ENCODE results near the gene KCNA10.

KCNA10 gene

DNA sequence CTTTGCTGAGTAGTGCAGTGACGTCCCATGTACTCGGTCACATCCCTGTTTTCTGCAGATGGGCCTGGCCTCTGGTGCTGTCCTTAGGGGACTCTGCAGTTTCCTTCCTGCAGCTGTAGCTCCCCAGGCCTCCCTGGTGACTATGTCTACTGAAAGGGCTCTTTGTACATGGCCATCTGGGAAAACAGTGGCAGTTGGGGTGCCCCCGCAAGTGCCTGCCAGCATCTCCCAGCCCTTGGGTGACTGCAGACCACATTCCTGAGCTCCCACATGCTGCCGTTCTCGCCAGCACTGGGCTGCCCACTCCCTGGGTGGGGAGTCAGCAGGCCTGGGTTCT is 37.5 kb upstream of the KCNA10 start:
- no peak overlapping the region for H3K4me3 ChIP-seq (replicated peaks; ENCODE audit: low read depth, low read length)
- TF ChIP-seq, protein P1, sequence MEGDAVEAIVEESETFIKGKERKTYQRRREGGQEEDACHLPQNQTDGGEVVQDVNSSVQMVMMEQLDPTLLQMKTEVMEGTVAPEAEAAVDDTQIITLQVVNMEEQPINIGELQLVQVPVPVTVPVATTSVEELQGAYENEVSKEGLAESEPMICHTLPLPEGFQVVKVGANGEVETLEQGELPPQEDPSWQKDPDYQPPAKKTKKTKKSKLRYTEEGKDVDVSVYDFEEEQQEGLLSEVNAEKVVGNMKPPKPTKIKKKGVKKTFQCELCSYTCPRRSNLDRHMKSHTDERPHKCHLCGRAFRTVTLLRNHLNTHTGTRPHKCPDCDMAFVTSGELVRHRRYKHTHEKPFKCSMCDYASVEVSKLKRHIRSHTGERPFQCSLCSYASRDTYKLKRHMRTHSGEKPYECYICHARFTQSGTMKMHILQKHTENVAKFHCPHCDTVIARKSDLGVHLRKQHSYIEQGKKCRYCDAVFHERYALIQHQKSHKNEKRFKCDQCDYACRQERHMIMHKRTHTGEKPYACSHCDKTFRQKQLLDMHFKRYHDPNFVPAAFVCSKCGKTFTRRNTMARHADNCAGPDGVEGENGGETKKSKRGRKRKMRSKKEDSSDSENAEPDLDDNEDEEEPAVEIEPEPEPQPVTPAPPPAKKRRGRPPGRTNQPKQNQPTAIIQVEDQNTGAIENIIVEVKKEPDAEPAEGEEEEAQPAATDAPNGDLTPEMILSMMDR (IDR thresholded peaks at IDR 0.05; ENCODE audit: low read depth, low read length, missing control alignments), result no peak
- DNase-seq (ENCODE audit: extremely low read depth, low read depth), result no peak

DNA sequence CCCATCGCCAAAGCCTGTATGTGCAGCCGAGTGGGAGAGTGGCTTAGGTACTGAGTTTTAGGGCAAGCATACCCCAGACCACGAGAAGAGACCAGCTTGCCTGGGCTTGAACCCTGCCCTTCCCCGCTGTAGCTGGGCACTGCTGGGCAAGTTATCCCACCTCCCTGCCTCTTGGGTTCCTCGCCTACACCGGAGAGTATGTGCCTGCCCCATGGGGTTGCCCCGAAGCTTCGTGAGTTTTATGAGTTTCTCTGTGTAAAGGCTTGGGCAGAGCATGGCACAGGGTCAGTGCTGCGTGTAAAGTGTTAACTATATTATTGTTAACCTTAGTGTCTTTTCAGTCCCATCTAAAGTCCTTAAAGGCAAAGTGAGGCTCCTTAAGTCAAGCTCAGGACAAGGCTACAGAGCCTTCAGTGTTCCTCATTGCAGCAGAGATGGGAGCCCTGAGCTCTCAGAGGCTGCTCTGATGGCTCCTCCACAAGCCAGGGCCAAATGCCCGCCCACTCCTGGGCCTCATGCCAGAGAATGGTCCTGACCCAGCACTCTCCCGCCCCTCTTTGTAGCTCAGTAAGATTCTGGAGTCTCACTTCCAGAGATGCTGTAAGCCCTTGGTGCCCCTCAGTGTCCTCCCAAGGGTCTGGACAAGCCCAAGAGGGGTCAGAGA is 37.0 kb upstream of the KCNA10 start:
- no peak for DNase-seq (ENCODE audit: extremely low read depth, low read depth)
- TF ChIP-seq, protein P1 (IDR thresholded peaks at IDR 0.05; ENCODE audit: low read depth, low read length, missing control alignments), result no peak
- no peak overlapping the region for H3K4me3 ChIP-seq (replicated peaks; ENCODE audit: low read depth, low read length)

DNA sequence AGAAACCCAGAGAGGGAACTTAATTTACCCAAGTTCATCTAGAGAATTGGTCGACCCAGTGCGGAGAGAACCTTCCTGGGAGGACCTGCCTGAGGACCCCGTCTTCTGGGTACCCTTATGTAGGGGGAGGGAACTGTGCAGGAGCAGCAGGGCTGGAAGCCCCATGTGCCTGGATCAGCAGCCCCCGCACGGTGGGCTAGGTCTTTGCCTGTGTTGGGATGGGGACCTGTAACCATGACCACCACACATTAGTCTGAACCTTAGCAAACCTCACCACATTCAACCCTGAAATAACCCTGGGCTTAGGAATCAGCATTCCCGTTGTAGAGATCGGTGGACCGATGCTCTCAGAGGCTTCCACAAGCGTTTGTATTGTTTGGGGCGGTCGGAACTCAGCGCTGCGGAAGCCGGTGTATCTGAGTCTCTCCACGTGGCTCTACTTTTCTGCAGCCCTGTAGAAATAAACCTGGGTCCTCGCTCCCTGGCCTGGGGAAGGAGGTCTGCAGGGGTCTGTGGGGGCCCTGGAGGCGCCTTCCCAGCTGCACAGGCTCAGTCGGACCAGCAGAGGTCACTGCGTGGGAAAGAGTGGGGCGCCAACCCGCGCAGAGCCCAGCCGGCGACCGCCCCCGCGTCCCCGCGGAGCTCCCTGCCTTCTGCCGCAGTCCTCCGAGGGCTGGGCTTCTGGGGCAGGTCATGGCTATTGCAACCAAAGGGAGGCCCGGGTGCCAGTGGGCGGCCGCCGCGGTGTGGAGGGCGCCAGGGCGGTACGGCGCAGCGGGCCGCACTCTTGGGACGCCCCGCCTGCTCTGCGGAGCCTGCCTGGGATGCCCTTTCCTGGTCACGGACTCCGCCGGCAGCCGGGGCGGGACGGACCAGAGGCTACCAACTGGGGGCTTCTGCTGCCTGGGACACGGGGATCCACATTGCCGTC is 36.2 kb upstream of the KCNA10 start:
- no peak for DNase-seq (ENCODE audit: extremely low read depth, low read depth)
- H3K4me3 ChIP-seq (replicated peaks; ENCODE audit: low read depth, low read length), result no peak overlapping the region
- TF ChIP-seq, protein P1 (IDR thresholded peaks at IDR 0.05; ENCODE audit: low read depth, low read length, missing control alignments), result peak; percentile 52

DNA sequence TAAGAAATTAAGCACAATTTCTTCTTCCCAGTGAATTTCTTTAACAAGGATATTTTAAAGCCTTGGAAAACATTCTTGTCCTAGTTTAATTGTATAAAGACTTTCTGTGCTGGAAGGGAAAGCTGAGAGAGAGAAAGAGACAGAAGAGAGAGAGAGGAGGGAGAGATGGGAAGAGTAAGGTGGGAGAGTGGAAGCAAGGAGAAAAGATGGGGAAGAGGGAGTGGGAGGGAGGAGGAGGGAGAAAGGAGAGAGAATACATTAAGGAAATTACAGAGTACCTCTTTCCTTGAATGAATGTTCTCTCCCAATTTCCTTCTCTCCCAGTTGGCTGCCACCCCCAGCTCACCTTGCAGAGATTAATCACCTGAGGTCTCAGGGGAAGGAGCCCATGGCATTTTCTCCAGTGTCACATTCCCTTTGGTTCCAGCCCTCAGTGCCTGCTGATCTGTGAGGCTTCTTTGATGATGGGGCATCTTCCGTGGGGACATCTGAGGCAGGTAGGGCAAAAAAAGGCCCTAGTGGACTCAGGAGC is 32.4 kb upstream of the KCNA10 start:
- DNase-seq (ENCODE audit: extremely low read depth, low read depth), result no peak
- no peak overlapping the region for H3K4me3 ChIP-seq (replicated peaks; ENCODE audit: low read depth, low read length)
- TF ChIP-seq, protein P1 (IDR thresholded peaks at IDR 0.05; ENCODE audit: low read depth, low read length, missing control alignments), result no peak

DNA sequence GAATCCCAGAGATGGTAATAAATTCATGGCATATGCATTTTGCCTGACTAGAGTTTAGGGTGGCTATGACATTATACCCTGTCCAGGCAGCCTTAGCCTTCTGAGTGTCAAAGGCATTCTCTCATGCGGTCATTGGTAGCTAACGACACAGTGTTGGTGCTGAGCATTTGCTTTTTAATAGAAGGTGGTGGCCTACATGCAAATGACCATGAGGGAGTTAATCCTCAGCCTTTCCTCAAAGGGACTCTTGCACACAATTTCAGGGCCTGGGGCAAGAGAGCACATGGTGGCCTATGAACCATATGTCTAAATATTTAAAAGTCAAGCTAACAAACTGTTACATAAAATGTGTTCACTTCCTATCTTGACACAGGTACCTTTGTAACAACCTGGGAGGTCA is 30.9 kb upstream of the KCNA10 start:
- TF ChIP-seq, protein P1 (IDR thresholded peaks at IDR 0.05; ENCODE audit: low read depth, low read length, missing control alignments), result no peak
- DNase-seq (ENCODE audit: extremely low read depth, low read depth), result no peak
- H3K4me3 ChIP-seq (replicated peaks; ENCODE audit: low read depth, low read length), result no peak overlapping the region

DNA sequence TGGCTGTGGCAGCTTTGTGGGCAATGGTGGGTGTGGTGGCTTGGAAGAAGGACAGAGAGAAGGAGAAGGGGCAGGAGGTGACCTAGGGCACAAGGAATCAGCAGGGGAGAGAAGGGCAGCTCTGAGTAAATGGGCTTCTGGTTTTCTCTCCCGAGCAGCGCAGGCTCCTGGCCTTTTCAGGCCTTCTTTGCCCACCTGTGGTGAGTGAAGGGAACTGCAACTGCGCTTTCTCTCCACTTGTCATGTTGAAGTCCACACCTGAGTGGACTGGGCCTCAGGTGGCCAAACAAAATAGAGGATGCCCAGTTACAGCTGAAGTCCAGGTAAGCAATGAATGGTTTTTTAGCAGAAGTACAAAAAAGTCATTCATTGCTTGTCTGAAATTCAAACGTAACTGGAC is 29.4 kb upstream of the KCNA10 start:
- DNase-seq (ENCODE audit: extremely low read depth, low read depth), result no peak
- no peak overlapping the region for H3K4me3 ChIP-seq (replicated peaks; ENCODE audit: low read depth, low read length)
- TF ChIP-seq, protein P1 (IDR thresholded peaks at IDR 0.05; ENCODE audit: low read depth, low read length, missing control alignments), result peak; percentile 43

Data from HFF-Myc (cell line).